Smooth muscle cell (in vitro differentiated cells): ENCODE measurements around the gene PTGR3. TPM values are rescaled to one million over a fixed set of nuclear protein-coding genes. Genes with fewer than 3 reads are reported as not detected.

Source experiments
- DNase-seq: peaks from one replicate; lab custom pipeline; 2025; ENCODE audit not compliant: unreplicated experiment; lab: John Stamatoyannopoulos, UW
- H2AFZ ChIP-seq: fragments of 200-600 bp; sonication (generic); 2 replicates; pipeline ENCODE4 v1.6.0; 2016; ENCODE audit warnings: antibody characterized with exemption, low read depth, mild to moderate bottlenecking
- H3F3A ChIP-seq: fragments of 200-600 bp; sonication (generic); 2 replicates; pipeline ENCODE4 v1.6.0; 2017; ENCODE audit warnings: antibody characterized with exemption, low read depth
- H3K27ac ChIP-seq: fragments of 200-600 bp; sonication (generic); 2 replicates; pipeline ENCODE4 v1.5.1; 2016; ENCODE audit warnings: low read depth, mild to moderate bottlenecking
- H3K27me3 ChIP-seq: fragments of 200-600 bp; sonication (generic); 2 replicates; pipeline ENCODE4 v1.6.1; 2016; ENCODE audit warnings: low read depth, mild to moderate bottlenecking
- H3K36me3 ChIP-seq: fragments of 200-600 bp; sonication (generic); 2 replicates; pipeline ENCODE4 v1.5.1; 2016; ENCODE audit warnings: low read depth
- H3K4me1 ChIP-seq: fragments of 200-600 bp; sonication (generic); 2 replicates; pipeline ENCODE4 v1.5.1; 2016; ENCODE audit warnings: low read depth
- H3K4me2 ChIP-seq: fragments of 200-600 bp; sonication (generic); 2 replicates; pipeline ENCODE4 v1.6.0; 2016; ENCODE audit warnings: mild to moderate bottlenecking
- H3K4me3 ChIP-seq: fragments of 200-600 bp; sonication (generic); 2 replicates; pipeline ENCODE4 v1.5.1; 2016; ENCODE audit warnings: mild to moderate bottlenecking
- H3K79me2 ChIP-seq: fragments of 200-600 bp; sonication (generic); 2 replicates; pipeline ENCODE4 v1.6.0; 2016; ENCODE audit warnings: low read depth, mild to moderate bottlenecking
- H3K9ac ChIP-seq: fragments of 200-600 bp; sonication (generic); 2 replicates; pipeline ENCODE4 v1.6.0; 2016; ENCODE audit warnings: low read depth
- H3K9me3 ChIP-seq: fragments of 200-600 bp; sonication (generic); replicated peaks from 2 replicates; pipeline ENCODE4 v1.5.1; 2016; ENCODE audit warnings: low read depth
- H4K20me1 ChIP-seq: fragments of 200-600 bp; sonication (generic); 2 replicates; pipeline ENCODE4 v1.6.0; 2016; ENCODE audit warnings: low read depth
- WGBS: methylation state at CpG from one replicate; pipeline ENCODE4 v1.1.7; 2016; ENCODE audit warnings: low lambda C conversion rate; 5-methylcytosine and 5-hydroxymethylcytosine counted together
- polyA plus RNA-seq: library from polyadenylated mRNA; unstranded; fragments of >200 nt; fragmentation: Nextera tagmentation; extraction: Ambion mirVana; gene quantifications from 2 replicates; pipeline ENCODE4 v1.2.1, GENCODE V29; 2016
- total RNA-seq: library from RNA; depleted of rRNA; stranded (reverse); fragments of >200 nt; gene quantifications from 2 replicates; pipeline ENCODE4 v1.2.3, GENCODE V29; 2014
- TF ChIP-seq, protein P1 (sequence below): fragments of 200-600 bp; sonication (generic); IDR thresholded peaks from 2 replicates; pipeline ENCODE4 v1.5.1; 2017; ENCODE audit warnings: borderline replicate concordance, mild to moderate bottlenecking, antibody characterized with exemption; ENCODE audit not compliant: insufficient read depth, poor library complexity, severe bottlenecking

The PTGR3 gene
- total and polyA plus RNA-seq, 2 experiments from 2014 or later, result 29.6 to 35.0 TPM

DNA sequence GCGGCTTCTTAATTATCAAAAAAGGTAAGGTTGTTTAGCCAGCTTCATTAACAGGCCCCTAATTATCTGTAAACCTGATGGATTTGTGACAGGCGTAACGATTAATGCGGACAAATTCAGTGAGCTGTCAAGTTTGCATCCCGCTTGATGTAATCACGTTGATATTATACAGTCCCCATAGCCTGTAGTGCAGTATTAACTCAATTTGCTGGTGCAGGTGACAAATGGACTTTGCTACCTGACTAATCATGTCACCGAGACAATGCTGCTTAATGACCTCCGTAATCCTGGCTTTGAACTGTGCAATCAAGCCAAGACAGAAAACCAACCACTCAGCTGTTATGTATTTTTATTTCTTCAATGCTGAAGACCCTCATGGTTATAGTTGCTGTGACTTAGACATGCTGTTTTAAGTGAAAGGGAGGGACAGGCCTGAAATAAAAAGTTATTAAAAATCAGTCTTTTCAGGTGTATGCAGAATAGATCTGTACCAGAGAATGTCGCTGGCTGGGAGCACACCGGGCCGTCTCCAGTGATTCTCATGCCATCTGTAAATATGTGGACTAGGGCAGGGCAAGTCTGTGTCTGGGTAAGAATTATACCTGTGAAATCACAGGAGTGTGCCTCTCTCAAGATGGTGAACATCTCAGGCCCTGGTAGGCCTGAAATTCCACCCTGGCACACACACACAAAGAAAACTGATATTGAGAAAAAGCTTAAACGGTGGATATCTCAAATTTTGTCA lies 6.0 kb upstream of the PTGR3 start:
- Histone ChIP-seq H3K4me1 (peaks cover 3% of the 10 kb centered on the region), H2AFZ (no peak overlapping the region), H3K27me3 (no peaks in the 10 kb centered on the region), H3K4me3 (no peak overlapping the region), H4K20me1 (peaks cover 78% of the 10 kb centered on the region), H3K36me3 (no peaks in the 10 kb centered on the region), H3K27ac (no peak overlapping the region), H3K9ac (no peak overlapping the region), H3K9me3 (no peaks in the 10 kb centered on the region), H3K79me2 (peaks cover 95% of the 10 kb centered on the region), H3F3A (peaks cover 9% of the 10 kb centered on the region), H3K4me2 (peak overlapping the region; percentile 83)
- 94% methylated on average over 12 of the region's 12 CpGs for WGBS
- DNase-seq, result no peak
- TF ChIP-seq, protein P1, sequence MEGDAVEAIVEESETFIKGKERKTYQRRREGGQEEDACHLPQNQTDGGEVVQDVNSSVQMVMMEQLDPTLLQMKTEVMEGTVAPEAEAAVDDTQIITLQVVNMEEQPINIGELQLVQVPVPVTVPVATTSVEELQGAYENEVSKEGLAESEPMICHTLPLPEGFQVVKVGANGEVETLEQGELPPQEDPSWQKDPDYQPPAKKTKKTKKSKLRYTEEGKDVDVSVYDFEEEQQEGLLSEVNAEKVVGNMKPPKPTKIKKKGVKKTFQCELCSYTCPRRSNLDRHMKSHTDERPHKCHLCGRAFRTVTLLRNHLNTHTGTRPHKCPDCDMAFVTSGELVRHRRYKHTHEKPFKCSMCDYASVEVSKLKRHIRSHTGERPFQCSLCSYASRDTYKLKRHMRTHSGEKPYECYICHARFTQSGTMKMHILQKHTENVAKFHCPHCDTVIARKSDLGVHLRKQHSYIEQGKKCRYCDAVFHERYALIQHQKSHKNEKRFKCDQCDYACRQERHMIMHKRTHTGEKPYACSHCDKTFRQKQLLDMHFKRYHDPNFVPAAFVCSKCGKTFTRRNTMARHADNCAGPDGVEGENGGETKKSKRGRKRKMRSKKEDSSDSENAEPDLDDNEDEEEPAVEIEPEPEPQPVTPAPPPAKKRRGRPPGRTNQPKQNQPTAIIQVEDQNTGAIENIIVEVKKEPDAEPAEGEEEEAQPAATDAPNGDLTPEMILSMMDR, result no peak

DNA sequence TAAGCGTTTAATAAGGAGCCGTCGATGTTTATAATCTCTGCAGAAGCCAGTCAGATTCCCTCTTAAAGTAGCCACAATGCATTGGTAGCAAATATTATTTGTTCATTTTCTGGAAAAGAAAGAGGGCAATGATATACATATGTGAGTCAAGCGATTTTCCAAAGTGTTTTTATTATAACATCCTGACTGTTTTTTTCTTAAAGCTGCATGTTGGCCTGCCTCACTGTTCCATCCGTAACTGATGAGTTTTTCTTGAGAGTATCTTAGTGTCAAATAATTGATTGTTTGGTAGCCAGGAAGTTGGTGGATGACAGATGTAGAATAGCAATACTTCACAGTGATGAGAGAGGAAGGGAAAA lies 5.4 kb upstream of the PTGR3 start:
- H3F3A ChIP-seq, result peaks cover 14% of the 10 kb centered on the region
- no peaks in the 10 kb centered on the region for H3K36me3 ChIP-seq
- 72% methylated on average over 5 of the region's 5 CpGs for WGBS
- no peak overlapping the region for H2AFZ ChIP-seq
- no peak overlapping the region for H3K27ac ChIP-seq
- peaks cover 71% of the 10 kb centered on the region for H4K20me1 ChIP-seq
- DNase-seq, result no peak
- peak overlapping the region; percentile 83 for H3K4me2 ChIP-seq
- no peak overlapping the region for H3K9ac ChIP-seq
- no peaks in the 10 kb centered on the region for H3K9me3 ChIP-seq
- peak overlapping the region; percentile 76 for H3K4me3 ChIP-seq
- TF ChIP-seq, protein P1, result no peak
- no peaks in the 10 kb centered on the region for H3K27me3 ChIP-seq
- peaks cover 88% of the 10 kb centered on the region for H3K79me2 ChIP-seq
- H3K4me1 ChIP-seq, result peaks cover 5% of the 10 kb centered on the region

DNA sequence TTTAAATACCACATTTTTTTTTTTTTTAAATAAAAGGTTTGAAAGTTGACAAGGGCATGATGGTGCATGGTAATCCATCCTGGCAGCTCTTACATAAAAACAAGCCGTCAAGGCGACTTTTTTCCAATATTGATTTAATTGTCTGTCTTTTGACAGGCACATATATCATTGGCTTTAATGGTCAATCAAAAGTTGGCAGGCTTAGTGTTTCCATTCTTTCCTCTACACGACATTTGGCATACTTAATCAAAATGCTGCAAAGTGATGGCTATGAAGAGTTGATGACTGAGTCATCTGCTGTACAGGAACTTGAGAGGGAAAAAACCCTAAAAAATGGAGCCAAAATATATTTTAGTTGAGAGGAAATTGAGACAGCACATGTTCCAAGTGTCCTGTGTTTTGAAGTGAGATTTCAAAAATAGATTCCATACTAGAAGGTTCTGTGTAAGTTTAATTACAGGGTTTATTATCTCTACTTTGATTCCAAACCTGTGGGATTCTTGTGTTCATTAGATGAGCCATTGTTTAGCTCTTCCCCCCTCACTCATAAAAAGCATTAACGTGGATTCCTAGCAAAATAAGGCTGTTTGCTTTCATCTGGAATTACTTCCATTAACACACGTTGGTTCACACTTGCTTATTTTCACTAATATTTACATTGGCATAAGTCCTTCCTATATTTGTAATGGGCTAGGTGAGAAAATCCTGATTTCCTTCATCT lies 4.8 kb upstream of the PTGR3 start:
- DNase-seq, result no peak
- H3K27me3 ChIP-seq, result no peaks in the 10 kb centered on the region
- H4K20me1 ChIP-seq, result peaks cover 66% of the 10 kb centered on the region
- H3K4me3 ChIP-seq, result peak overlapping the region; percentile 76
- H3K36me3 ChIP-seq, result no peaks in the 10 kb centered on the region
- no peak overlapping the region for H2AFZ ChIP-seq
- H3K27ac ChIP-seq, result peak overlapping the region; percentile 27
- no peak overlapping the region for H3K9ac ChIP-seq
- peaks cover 14% of the 10 kb centered on the region for H3F3A ChIP-seq
- peaks cover 5% of the 10 kb centered on the region for H3K4me1 ChIP-seq
- TF ChIP-seq, protein P1, result no peak
- H3K79me2 ChIP-seq, result peaks cover 83% of the 10 kb centered on the region
- no peaks in the 10 kb centered on the region for H3K9me3 ChIP-seq
- H3K4me2 ChIP-seq, result peak overlapping the region; percentile 83
- WGBS, result 44% methylated on average over 5 of the region's 5 CpGs

DNA sequence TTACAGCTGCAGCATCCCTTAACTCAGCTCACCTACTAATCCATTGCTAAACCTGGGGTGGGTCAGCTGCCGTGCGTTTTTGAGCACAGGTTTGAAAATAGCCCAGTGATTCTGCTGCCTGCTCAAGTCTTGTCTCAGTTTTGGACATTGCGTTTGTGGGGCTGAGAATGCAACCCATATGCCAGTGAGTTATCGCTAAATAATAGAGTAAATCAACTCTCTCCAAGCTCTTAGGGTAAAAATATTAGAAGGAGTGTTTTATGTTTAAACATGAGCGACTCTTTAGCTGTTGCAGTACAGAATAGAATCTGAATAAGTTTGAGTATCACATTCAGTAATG lies 3.8 kb upstream of the PTGR3 start:
- H3K9ac ChIP-seq, result peak overlapping the region; percentile 40
- peak overlapping the region; percentile 76 for H3K4me3 ChIP-seq
- no peak overlapping the region for H2AFZ ChIP-seq
- H3K79me2 ChIP-seq, result peaks cover 83% of the 10 kb centered on the region
- WGBS, result 44% methylated on average over 5 of the region's 5 CpGs
- peaks cover 59% of the 10 kb centered on the region for H4K20me1 ChIP-seq
- peaks cover 9% of the 10 kb centered on the region for H3K4me1 ChIP-seq
- no peaks in the 10 kb centered on the region for H3K9me3 ChIP-seq
- H3K27ac ChIP-seq, result no peak overlapping the region
- TF ChIP-seq, protein P1, result no peak
- H3K27me3 ChIP-seq, result no peaks in the 10 kb centered on the region
- H3K36me3 ChIP-seq, result no peaks in the 10 kb centered on the region
- DNase-seq, result no peak
- peak overlapping the region; percentile 83 for H3K4me2 ChIP-seq
- peaks cover 14% of the 10 kb centered on the region for H3F3A ChIP-seq
